OCI-LY7 (cell line): Measurements from ENCODE around the gene METRN. TPM values are rescaled to one million over a fixed set of nuclear protein-coding genes. Genes with fewer than 3 reads are reported as not detected.
A peak's percentile ranks its signal among the peaks of the same experiment; 100 is the strongest.

Experiments used
- BruUV-seq: library from RNA; stranded (reverse); fragments of 400-500 nt; replicated peaks from 2 replicates; lab custom pipeline; 2021; lab: Mats Ljungman, UMichigan
- CTCF ChIA-PET: fragments of 300-600 bp; sonication (Branson Sonifier 250); formaldehyde crosslinking; loops from one replicate; lab custom pipeline; 2022; ENCODE audit warnings: antibody characterized with exemption; ENCODE audit not compliant: unreplicated experiment; lab: Charles Lee
- POLR2A ChIA-PET: fragments of 300-600 bp; sonication (Branson Sonifier 250); formaldehyde crosslinking; loops from one replicate; lab custom pipeline; 2022; ENCODE audit warnings: antibody characterized with exemption; lab: Charles Lee
- DNase-seq: peaks from one replicate; pipeline ENCODE4 v3.0.0-alpha.2; 2015; ENCODE audit warnings: low spot score
- H2AFZ ChIP-seq: fragments of 200-600 bp; sonication (generic), shearing (Covaris generic); 2 replicates; pipeline ENCODE4 v1.6.1; 2014; ENCODE audit warnings: mild to moderate bottlenecking, antibody characterized with exemption, low read length, moderate library complexity
- H3K27ac ChIP-seq: fragments of 200-600 bp; sonication (generic); 2 replicates; pipeline ENCODE4 v1.5.1; 2014; ENCODE audit warnings: mixed run types, low read depth, mild to moderate bottlenecking, moderate library complexity, low read length, inconsistent platforms; ENCODE audit not compliant: poor library complexity, severe bottlenecking
- H3K36me3 ChIP-seq: fragments of 200-600 bp; sonication (generic); 2 replicates; pipeline ENCODE4 v1.6.1; 2014; ENCODE audit warnings: mild to moderate bottlenecking, antibody characterized with exemption, low read length, moderate library complexity, mixed read lengths; ENCODE audit not compliant: insufficient read depth
- H3K4me1 ChIP-seq: fragments of 200-600 bp; sonication (generic); 2 replicates; pipeline ENCODE4 v1.5.1; 2014; ENCODE audit warnings: mild to moderate bottlenecking, low read length; ENCODE audit not compliant: insufficient read depth, poor library complexity, severe bottlenecking
- H3K4me2 ChIP-seq: fragments of 200-600 bp; sonication (generic); 2 replicates; pipeline ENCODE4 v1.6.1; 2014; ENCODE audit warnings: mild to moderate bottlenecking, low read length
- H3K4me3 ChIP-seq: fragments of 200-600 bp; sonication (generic); 2 replicates; pipeline ENCODE4 v1.5.1; 2014; ENCODE audit warnings: mild to moderate bottlenecking, low read depth, low read length; ENCODE audit not compliant: poor library complexity, severe bottlenecking
- H3K79me2 ChIP-seq: fragments of 200-600 bp; sonication (generic); 2 replicates; pipeline ENCODE4 v1.6.1; 2016; ENCODE audit warnings: low read depth, mild to moderate bottlenecking, low read length, moderate library complexity, mixed read lengths; ENCODE audit not compliant: insufficient read depth
- H3K9me2 ChIP-seq: fragments of 200-600 bp; sonication (generic); 2 replicates; pipeline ENCODE4 v1.6.1; 2016; ENCODE audit warnings: mild to moderate bottlenecking, low read length, mixed read lengths; ENCODE audit not compliant: insufficient read depth
- H3K9me3 ChIP-seq: fragments of 200-600 bp; sonication (generic); 2 replicates; pipeline ENCODE4 v1.6.1; 2014; ENCODE audit warnings: mild to moderate bottlenecking, mixed run types, low read length, mixed read lengths
- H4K20me1 ChIP-seq: fragments of 200-600 bp; sonication (generic); 2 replicates; pipeline ENCODE4 v1.6.1; 2014; ENCODE audit warnings: mild to moderate bottlenecking, antibody characterized with exemption, low read length, moderate library complexity, mixed read lengths; ENCODE audit not compliant: insufficient read depth
- CTCF ChIP-seq: fragments of 200-600 bp; sonication (generic); conservative IDR thresholded peaks from 2 replicates; pipeline ENCODE4 v1.5.1; 2014; ENCODE audit warnings: mild to moderate bottlenecking, antibody characterized with exemption, low read length, moderate library complexity, mixed read lengths
- EZH2phosphoT487 ChIP-seq: fragments of 200-600 bp; sonication (generic); IDR thresholded peaks from 2 replicates; pipeline ENCODE4 v1.6.1; 2018; ENCODE audit warnings: low read depth, borderline replicate concordance, mild to moderate bottlenecking, mixed run types, antibody characterized with exemption, low read length, moderate library complexity, mixed read lengths
- intact Hi-C: fragments of 100-400 bp; cut with micrococcal nuclease; formaldehyde crosslinking; loops from one replicate; pipeline ENCODE4 v1.10.0; 2022; ENCODE audit not compliant: unreplicated experiment
- total RNA-seq, 2 experiments: library from RNA; depleted of rRNA in 1 of 2; stranded (reverse); fragments of >200 nt in 1 of 2; shearing (Covaris generic) in 1 of 2; gene quantifications; 2 replicates each; pipeline ENCODE4 v1.2.3, GENCODE V29; 2014 to 2022

METRN gene
- total RNA-seq, 2 experiments from 2014 or later = 14.4 to 15.9 TPM

DNA sequence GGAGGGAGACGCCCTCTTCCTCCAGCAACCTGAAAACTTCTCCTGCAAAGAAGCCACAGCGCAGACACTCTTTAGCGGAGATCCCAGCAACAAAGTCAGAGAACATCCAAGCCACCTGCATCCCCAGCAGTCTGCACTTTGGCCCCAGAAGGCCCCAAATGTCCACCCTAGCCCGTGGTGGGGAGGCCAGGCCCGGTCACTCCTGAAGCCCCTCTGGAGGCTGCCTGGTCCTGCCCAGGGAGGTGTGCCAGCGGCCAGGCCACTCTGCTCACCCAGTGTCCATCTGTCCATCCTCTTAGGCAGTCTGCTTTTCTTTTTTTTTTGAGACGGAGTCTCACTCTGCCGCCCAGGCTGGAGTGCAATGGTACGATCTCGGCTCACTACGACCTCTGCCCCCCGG is 17.4 kb downstream of the METRN start:
- Histone ChIP-seq H2AFZ (no peak overlapping the region), H3K27ac (no peak overlapping the region), H3K9me2 (no peaks in the 10 kb centered on the region), H4K20me1 (no peaks in the 10 kb centered on the region), H3K79me2 (peaks cover 17% of the 10 kb centered on the region), H3K4me2 (no peak overlapping the region), H3K9me3 (no peaks in the 10 kb centered on the region), H3K4me1 (peaks cover 24% of the 10 kb centered on the region), H3K4me3 (no peak overlapping the region), H3K36me3 (peaks cover 79% of the 10 kb centered on the region)
- DNase-seq = no peak
- POLR2A ChIA-PET = no interaction called here
- no TSS peak for BruUV-seq
- TF ChIP-seq CTCF = no peak
- no peak for TF ChIP-seq EZH2phosphoT487
- intact Hi-C loops = no loop called here
- CTCF ChIA-PET = no interaction called here

DNA sequence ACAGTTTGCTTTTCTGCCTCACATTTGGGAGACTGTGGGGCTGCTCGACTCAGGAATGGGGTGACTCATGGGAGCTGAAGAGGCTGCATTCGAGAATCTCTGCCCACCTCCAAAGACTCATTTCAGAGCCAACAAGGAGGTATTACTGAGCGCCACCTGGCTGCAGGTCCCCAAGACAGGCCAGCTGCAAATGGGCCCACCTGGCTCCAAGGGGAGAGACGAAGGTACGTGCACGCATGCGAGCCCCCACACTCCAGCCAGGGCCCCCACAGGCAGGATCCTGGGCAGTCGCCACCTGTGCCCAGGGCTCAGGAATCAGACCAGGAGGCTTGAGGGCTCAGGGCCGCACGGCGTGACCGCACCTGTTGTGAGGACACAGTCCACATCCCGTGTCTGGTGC is 18.0 kb downstream of the METRN start:
- intact Hi-C loops = no loop called here
- no peak overlapping the region for H3K27ac ChIP-seq
- no peak for DNase-seq
- H3K4me1 ChIP-seq = peaks cover 30% of the 10 kb centered on the region
- H3K9me2 ChIP-seq = no peaks in the 10 kb centered on the region
- TF ChIP-seq EZH2phosphoT487 (no peak), CTCF (0 out of 2 replicates have a peak, but pooled peaks have one; percentile 44)
- peaks cover 81% of the 10 kb centered on the region for H3K36me3 ChIP-seq
- H2AFZ ChIP-seq = no peak overlapping the region
- POLR2A ChIA-PET = interaction anchor here (0.8 kb wide), 1 partner anchor 17 kb away, joined by 3 read pairs; no protein-coding TSS in a partner anchor
- CTCF ChIA-PET = no interaction called here
- H4K20me1 ChIP-seq = no peaks in the 10 kb centered on the region
- no peak overlapping the region for H3K4me3 ChIP-seq
- no peak overlapping the region for H3K4me2 ChIP-seq
- BruUV-seq = no TSS peak
- no peaks in the 10 kb centered on the region for H3K9me3 ChIP-seq
- H3K79me2 ChIP-seq = peaks cover 18% of the 10 kb centered on the region

- intact Hi-C loops = no loop called here
- POLR2A ChIA-PET = interaction anchor here (0.8 kb wide), 1 partner anchor 18 kb away, joined by 3 read pairs; no protein-coding TSS in a partner anchor
Observed at GRCh38 chr16:733382-734207, 18.7 kb downstream of the METRN start.

More at GRCh38 chr16:733382-734207, 18.7 kb downstream of the METRN start:
- Histone ChIP-seq H3K79me2 (peaks cover 18% of the 10 kb centered on the region), H3K4me3 (no peak overlapping the region), H2AFZ (no peak overlapping the region), H3K9me3 (no peaks in the 10 kb centered on the region), H3K27ac (no peak overlapping the region), H3K9me2 (no peaks in the 10 kb centered on the region), H4K20me1 (no peaks in the 10 kb centered on the region), H3K4me1 (peaks cover 31% of the 10 kb centered on the region), H3K36me3 (peaks cover 81% of the 10 kb centered on the region), H3K4me2 (no peak overlapping the region)
- CTCF ChIA-PET = no interaction called here
- DNase-seq = no peak
- TF ChIP-seq EZH2phosphoT487 (no peak), CTCF (peak; percentile 78)
- BruUV-seq = no TSS peak
